HCT116 (cell line): ENCODE data around the gene WDR27.

Source experiments
- CEBPB ChIP-seq: IDR thresholded peaks from 2 replicates; pipeline ENCODE4 v1.6.1; 2012; ENCODE audit warnings: low read depth
- EGR1 ChIP-seq: IDR thresholded peaks from 2 replicates; pipeline ENCODE4 v1.6.1; 2012; ENCODE audit warnings: low read depth
- EZH2 ChIP-seq: fragments of 200-600 bp; sonication (generic); IDR thresholded peaks from 2 replicates; pipeline ENCODE4 v1.6.1; 2017; ENCODE audit warnings: antibody characterized with exemption, mixed run types
- FOSL1 ChIP-seq: IDR thresholded peaks from 2 replicates; pipeline ENCODE4 v1.6.1; 2012; ENCODE audit warnings: low read depth
- POLR2A ChIP-seq: IDR thresholded peaks from 2 replicates; pipeline ENCODE4 v1.7.0; 2011; ENCODE audit warnings: borderline replicate concordance; ENCODE audit not compliant: insufficient read depth, insufficient read length; ENCODE audit errors: extremely low read depth
- POLR2AphosphoS5 ChIP-seq: IDR thresholded peaks from 2 replicates; pipeline ENCODE4 v1.6.1; 2011; ENCODE audit warnings: mild to moderate bottlenecking, low read depth, low read length, moderate library complexity
- RAD21 ChIP-seq: IDR thresholded peaks from 2 replicates; pipeline ENCODE4 v1.6.1; 2012; ENCODE audit warnings: low read depth, mild to moderate bottlenecking
- SIN3A ChIP-seq: IDR thresholded peaks from 2 replicates; pipeline ENCODE4 v1.6.1; 2012; ENCODE audit warnings: low read depth
- ZNF274 ChIP-seq: fragments of 200-500 bp; sonication (Bioruptor generic); IDR thresholded peaks from 2 replicates; pipeline ENCODE4 v1.6.1; 2014; ENCODE audit warnings: mild to moderate bottlenecking, low read depth, low read length, inconsistent platforms
- TF ChIP-seq, protein P1 (sequence below), 3 experiments: fragments of 200-600 bp in 1 of 3; sonication (generic) in 1 of 3; IDR thresholded peaks in 2 of 3; conservative IDR thresholded peaks in 1 of 3; 2 replicates each; pipeline ENCODE4 v1.5.1; 2012 to 2017; ENCODE audit warnings: low read depth in 2 of 3, low read length in 2 of 3, antibody characterized with exemption in 1 of 3, borderline replicate concordance in 1 of 3, control low read depth in 1 of 3, mild to moderate bottlenecking in 1 of 3, mixed read lengths in 1 of 3, mixed run types in 1 of 3, moderate library complexity in 1 of 3; ENCODE audit not compliant: insufficient read depth in 1 of 3
- TF ChIP-seq, protein P2 (sequence below): IDR thresholded peaks from 2 replicates; pipeline ENCODE4 v1.6.1; 2012
- TF ChIP-seq, protein P3 (sequence below): IDR thresholded peaks from 2 replicates; pipeline ENCODE4 v1.6.1; 2012; ENCODE audit warnings: low read depth

DNA sequence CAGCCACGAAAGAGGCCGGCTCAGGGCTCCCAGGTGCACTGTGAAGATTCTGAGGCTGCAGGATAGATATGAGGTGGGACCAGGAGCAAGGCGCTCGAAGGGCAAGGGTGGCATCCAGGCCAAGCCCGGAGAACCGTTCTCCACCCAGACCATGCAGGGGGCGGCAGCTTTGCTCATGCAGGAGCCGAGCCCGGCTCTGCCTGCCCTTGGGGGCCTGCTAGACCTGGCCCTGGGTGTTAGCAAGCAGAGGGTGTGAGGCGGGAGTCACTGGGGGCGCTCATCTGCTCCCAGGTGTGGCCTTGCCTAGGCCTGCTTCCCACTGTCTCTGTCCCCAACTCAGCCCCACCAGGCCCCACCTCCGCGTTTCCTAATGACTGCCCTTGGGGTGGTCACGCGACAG lies 59.4 kb downstream of the WDR27 start:
- TF ChIP-seq, protein P1, sequence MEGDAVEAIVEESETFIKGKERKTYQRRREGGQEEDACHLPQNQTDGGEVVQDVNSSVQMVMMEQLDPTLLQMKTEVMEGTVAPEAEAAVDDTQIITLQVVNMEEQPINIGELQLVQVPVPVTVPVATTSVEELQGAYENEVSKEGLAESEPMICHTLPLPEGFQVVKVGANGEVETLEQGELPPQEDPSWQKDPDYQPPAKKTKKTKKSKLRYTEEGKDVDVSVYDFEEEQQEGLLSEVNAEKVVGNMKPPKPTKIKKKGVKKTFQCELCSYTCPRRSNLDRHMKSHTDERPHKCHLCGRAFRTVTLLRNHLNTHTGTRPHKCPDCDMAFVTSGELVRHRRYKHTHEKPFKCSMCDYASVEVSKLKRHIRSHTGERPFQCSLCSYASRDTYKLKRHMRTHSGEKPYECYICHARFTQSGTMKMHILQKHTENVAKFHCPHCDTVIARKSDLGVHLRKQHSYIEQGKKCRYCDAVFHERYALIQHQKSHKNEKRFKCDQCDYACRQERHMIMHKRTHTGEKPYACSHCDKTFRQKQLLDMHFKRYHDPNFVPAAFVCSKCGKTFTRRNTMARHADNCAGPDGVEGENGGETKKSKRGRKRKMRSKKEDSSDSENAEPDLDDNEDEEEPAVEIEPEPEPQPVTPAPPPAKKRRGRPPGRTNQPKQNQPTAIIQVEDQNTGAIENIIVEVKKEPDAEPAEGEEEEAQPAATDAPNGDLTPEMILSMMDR (IDR thresholded peaks at IDR 0.05 in 2 of 3, conservative IDR thresholded peaks at IDR 0.05 in 1 of 3; ENCODE audit: borderline replicate concordance in 1 of 3, insufficient read depth in 1 of 3, low read depth in 2 of 3, low read length in 2 of 3): no peak
- TF ChIP-seq FOSL1: no peak
- no peak for TF ChIP-seq POLR2A
- no peak for TF ChIP-seq EGR1
- no peak for TF ChIP-seq POLR2AphosphoS5
- no peak for TF ChIP-seq SIN3A
- TF ChIP-seq ZNF274: no peak
- TF ChIP-seq RAD21: no peak
- no peak for TF ChIP-seq EZH2
- TF ChIP-seq CEBPB: no peak
- TF ChIP-seq, protein P2, sequence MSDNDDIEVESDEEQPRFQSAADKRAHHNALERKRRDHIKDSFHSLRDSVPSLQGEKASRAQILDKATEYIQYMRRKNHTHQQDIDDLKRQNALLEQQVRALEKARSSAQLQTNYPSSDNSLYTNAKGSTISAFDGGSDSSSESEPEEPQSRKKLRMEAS: no peak
- TF ChIP-seq, protein P3, sequence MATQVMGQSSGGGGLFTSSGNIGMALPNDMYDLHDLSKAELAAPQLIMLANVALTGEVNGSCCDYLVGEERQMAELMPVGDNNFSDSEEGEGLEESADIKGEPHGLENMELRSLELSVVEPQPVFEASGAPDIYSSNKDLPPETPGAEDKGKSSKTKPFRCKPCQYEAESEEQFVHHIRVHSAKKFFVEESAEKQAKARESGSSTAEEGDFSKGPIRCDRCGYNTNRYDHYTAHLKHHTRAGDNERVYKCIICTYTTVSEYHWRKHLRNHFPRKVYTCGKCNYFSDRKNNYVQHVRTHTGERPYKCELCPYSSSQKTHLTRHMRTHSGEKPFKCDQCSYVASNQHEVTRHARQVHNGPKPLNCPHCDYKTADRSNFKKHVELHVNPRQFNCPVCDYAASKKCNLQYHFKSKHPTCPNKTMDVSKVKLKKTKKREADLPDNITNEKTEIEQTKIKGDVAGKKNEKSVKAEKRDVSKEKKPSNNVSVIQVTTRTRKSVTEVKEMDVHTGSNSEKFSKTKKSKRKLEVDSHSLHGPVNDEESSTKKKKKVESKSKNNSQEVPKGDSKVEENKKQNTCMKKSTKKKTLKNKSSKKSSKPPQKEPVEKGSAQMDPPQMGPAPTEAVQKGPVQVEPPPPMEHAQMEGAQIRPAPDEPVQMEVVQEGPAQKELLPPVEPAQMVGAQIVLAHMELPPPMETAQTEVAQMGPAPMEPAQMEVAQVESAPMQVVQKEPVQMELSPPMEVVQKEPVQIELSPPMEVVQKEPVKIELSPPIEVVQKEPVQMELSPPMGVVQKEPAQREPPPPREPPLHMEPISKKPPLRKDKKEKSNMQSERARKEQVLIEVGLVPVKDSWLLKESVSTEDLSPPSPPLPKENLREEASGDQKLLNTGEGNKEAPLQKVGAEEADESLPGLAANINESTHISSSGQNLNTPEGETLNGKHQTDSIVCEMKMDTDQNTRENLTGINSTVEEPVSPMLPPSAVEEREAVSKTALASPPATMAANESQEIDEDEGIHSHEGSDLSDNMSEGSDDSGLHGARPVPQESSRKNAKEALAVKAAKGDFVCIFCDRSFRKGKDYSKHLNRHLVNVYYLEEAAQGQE: no peak
